ENCODE results near the gene PEX10.

DNA sequence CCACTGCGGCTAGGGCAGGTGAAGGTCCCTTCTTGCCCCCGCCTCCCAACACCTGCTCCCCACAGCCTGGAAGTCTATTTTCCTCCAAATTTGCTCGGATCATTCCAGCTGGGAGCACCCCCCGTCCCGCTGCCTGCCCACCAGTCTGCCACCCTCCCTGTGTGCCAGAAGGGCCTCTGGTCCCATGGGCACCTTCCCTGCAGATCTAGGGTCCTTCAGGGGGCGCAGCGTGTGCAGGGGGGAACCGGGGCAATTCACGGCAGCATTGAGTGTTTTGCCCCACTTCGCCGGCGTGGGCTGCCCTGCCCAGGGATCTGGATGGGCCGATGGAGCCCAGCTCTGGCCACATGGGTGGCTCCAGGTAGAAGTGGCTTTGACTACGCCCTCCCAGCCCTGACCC is 26.3 kb upstream of the PEX10 start:
- TF ChIP-seq TAF1 (IDR thresholded peaks at IDR 0.05; ENCODE audit: low read depth, low read length) (no peak), POLR2AphosphoS5 (IDR thresholded peaks at IDR 0.05; ENCODE audit: low read depth, low read length) (no peak), POLR2A (IDR thresholded peaks at IDR 0.05; ENCODE audit: low read depth, low read length) (no peak), PAX5 (IDR thresholded peaks at IDR 0.05; ENCODE audit: insufficient read depth, low read length, severe bottlenecking) (no peak), SPI1 (IDR thresholded peaks at IDR 0.05; ENCODE audit: low read depth, low read length) (no peak)
